OCI-LY7 (cell line): ENCODE results near the gene PDE11A.

ENCODE experiments used
- CTCF ChIP-seq: fragments of 200-600 bp; sonication (generic); conservative IDR thresholded peaks from 2 replicates; pipeline ENCODE4 v1.5.1; 2014; ENCODE audit warnings: mild to moderate bottlenecking, antibody characterized with exemption, low read length, moderate library complexity, mixed read lengths
- EZH2phosphoT487 ChIP-seq: fragments of 200-600 bp; sonication (generic); IDR thresholded peaks from 2 replicates; pipeline ENCODE4 v1.6.1; 2018; ENCODE audit warnings: low read depth, borderline replicate concordance, mild to moderate bottlenecking, mixed run types, antibody characterized with exemption, low read length, moderate library complexity, mixed read lengths

GRCh38 chr2:177869912-177870311 is 202.7 kb downstream of the PDE11A start:
- TF ChIP-seq EZH2phosphoT487 = no peak
- no peak for TF ChIP-seq CTCF
